Chondrocyte (in vitro differentiated cells): ENCODE results near the gene HAPSTR1. TPM values are rescaled to one million over a fixed set of nuclear protein-coding genes. Genes with fewer than 3 reads are reported as not detected.

Source experiments
- DNase-seq: peaks from one replicate; pipeline ENCODE4 v3.0.0; 2021; ENCODE audit warnings: mixed read lengths, low spot score
- H3K27ac Mint-ChIP-seq: one replicate; pipeline ENCODE4 v1.8.0; 2021; ENCODE audit warnings: mild to moderate bottlenecking, moderate library complexity, mixed read lengths; ENCODE audit not compliant: unreplicated experiment
- H3K27me3 Mint-ChIP-seq: 2 replicates; pipeline ENCODE4 v1.8.0; 2021; ENCODE audit warnings: low read depth, mixed read lengths
- H3K36me3 Mint-ChIP-seq: 2 replicates; pipeline ENCODE4 v1.8.0; 2021; ENCODE audit warnings: low read depth, mixed read lengths
- H3K4me1 Mint-ChIP-seq: 2 replicates; pipeline ENCODE4 v1.8.0; 2021; ENCODE audit warnings: low read depth, mild to moderate bottlenecking, mixed read lengths
- H3K4me3 Mint-ChIP-seq: one replicate; pipeline ENCODE4 v1.8.0; 2021; ENCODE audit warnings: mild to moderate bottlenecking, moderate library complexity, mixed read lengths; ENCODE audit not compliant: unreplicated experiment
- H3K9me3 Mint-ChIP-seq: 2 replicates; pipeline ENCODE4 v1.8.0; 2021; ENCODE audit warnings: low read depth, mixed read lengths
- total RNA-seq: library from RNA; stranded (reverse); gene quantifications from 3 replicates; pipeline ENCODE4 v1.2.1, GENCODE V29; 2021
- TF ChIP-seq, protein P1 (sequence below): fragments of 200-600 bp; sonication (generic); IDR thresholded peaks from 2 replicates; pipeline ENCODE4 v1.5.0; 2021; ENCODE audit warnings: antibody characterized with exemption, mild to moderate bottlenecking, moderate library complexity

Gene HAPSTR1
- total RNA-seq, 1 donor from 2014 or later: 82.5 TPM

DNA sequence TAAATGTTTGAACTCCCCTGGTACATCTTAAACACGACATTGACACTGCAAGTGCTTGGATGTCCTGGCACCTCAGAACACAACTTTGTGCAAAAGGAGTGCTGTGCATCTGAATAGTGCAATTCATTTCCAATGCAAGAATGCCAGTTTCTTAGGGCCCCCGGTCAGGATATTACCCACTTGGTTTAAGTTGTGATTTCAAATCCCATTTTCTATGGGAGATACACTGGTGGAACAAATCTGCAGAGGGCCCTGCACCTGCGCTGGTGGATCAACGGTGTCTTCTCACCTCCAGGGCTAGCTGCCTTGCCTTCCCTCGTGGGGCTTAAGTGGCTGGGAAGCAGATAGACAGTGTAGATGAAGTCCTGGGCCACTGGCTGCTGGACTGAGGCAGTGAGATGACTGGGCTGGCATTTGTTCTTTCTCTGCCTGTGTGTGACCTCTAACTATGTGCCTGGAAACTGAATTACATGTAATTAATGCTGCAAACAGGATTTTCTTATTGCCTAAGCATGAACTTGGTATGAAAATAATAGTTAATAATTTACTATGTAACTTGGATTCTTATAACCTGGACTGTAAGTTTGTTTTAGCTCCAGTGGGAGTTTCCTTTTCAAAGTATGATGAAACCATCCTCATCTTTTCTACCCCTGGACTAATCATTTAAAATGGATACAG is 20.9 kb downstream of the HAPSTR1 start:
- Mint-ChIP-seq H3K36me3 (peaks cover 21% of the 10 kb centered on the region), H3K9me3 (no peaks in the 10 kb centered on the region), H3K4me3 (no peak overlapping the region), H3K27me3 (no peaks in the 10 kb centered on the region), H3K27ac (peak overlapping the region; percentile 88), H3K4me1 (peaks cover 93% of the 10 kb centered on the region)
- TF ChIP-seq, protein P1, sequence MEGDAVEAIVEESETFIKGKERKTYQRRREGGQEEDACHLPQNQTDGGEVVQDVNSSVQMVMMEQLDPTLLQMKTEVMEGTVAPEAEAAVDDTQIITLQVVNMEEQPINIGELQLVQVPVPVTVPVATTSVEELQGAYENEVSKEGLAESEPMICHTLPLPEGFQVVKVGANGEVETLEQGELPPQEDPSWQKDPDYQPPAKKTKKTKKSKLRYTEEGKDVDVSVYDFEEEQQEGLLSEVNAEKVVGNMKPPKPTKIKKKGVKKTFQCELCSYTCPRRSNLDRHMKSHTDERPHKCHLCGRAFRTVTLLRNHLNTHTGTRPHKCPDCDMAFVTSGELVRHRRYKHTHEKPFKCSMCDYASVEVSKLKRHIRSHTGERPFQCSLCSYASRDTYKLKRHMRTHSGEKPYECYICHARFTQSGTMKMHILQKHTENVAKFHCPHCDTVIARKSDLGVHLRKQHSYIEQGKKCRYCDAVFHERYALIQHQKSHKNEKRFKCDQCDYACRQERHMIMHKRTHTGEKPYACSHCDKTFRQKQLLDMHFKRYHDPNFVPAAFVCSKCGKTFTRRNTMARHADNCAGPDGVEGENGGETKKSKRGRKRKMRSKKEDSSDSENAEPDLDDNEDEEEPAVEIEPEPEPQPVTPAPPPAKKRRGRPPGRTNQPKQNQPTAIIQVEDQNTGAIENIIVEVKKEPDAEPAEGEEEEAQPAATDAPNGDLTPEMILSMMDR: no peak
- DNase-seq: no peak

DNA sequence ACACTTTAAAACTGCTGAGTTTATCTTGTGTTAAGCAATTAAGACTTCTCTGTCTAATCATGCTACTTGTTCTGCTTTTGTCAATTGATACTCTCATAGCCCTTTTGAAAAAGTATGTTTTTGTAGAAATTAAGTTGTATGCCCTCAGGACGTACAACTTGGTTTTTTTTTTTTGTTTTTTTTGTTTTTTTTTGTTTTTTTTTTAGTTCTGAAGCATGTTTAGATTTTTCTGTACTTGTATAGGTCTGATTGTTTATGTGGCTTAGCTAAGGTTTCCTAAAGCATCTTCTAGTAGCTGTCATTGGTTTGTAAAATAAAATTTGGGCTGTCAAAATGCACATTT is 21.4 kb downstream of the HAPSTR1 start:
- Mint-ChIP-seq H3K27me3 (no peaks in the 10 kb centered on the region), H3K27ac (peak overlapping the region; percentile 88), H3K9me3 (no peaks in the 10 kb centered on the region), H3K36me3 (peaks cover 19% of the 10 kb centered on the region), H3K4me3 (no peak overlapping the region), H3K4me1 (peaks cover 93% of the 10 kb centered on the region)
- no peak for DNase-seq
- TF ChIP-seq, protein P1: no peak

DNA sequence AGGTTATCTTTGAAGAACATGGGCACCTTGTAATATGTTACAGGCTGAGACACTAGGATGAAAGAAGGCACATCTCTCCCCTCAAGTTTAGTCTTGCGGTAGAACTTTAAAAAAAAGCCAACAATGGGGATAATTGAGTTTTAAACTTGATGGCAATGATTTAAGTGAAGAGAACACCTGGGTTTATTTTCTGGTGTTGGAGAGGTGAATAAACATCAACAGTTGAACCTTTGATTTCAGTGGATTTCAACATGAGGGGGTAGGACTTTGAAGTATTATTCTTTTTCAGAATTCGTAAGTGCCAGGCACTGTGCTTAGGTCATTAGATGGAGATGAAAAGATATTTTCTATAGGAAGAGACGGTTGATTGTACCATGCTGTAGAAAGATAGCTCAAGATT is 22.3 kb downstream of the HAPSTR1 start:
- DNase-seq: no peak
- Mint-ChIP-seq H3K4me3 (no peak overlapping the region), H3K27me3 (no peaks in the 10 kb centered on the region), H3K4me1 (peaks cover 99% of the 10 kb centered on the region), H3K27ac (peak overlapping the region; percentile 88), H3K36me3 (peaks cover 19% of the 10 kb centered on the region), H3K9me3 (no peaks in the 10 kb centered on the region)
- TF ChIP-seq, protein P1: no peak

DNA sequence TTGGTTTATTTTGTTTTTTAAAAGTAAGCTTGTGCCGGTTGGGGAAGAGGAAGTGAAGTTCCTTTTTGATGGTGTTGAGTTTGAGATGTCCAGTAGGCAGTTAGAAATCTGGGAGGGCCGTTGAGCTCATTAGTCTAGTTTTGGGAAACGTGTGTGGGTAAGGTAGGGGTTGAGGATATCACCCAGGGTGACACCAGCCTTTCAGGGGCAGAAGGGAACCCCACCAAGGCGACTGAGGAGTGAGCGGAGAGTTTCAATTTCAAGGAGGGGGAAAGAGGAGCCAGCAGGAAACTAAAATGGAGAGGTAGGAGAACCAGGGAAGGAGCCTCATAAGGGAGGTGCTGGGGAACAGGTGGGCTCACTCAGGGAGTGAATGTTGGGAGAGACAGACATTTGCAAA is 22.7 kb downstream of the HAPSTR1 start:
- H3K4me3 Mint-ChIP-seq: no peak overlapping the region
- H3K4me1 Mint-ChIP-seq: peaks cover 99% of the 10 kb centered on the region
- no peaks in the 10 kb centered on the region for H3K27me3 Mint-ChIP-seq
- peak overlapping the region; percentile 88 for H3K27ac Mint-ChIP-seq
- TF ChIP-seq, protein P1: no peak
- H3K9me3 Mint-ChIP-seq: no peaks in the 10 kb centered on the region
- DNase-seq: no peak
- H3K36me3 Mint-ChIP-seq: peaks cover 17% of the 10 kb centered on the region

DNA sequence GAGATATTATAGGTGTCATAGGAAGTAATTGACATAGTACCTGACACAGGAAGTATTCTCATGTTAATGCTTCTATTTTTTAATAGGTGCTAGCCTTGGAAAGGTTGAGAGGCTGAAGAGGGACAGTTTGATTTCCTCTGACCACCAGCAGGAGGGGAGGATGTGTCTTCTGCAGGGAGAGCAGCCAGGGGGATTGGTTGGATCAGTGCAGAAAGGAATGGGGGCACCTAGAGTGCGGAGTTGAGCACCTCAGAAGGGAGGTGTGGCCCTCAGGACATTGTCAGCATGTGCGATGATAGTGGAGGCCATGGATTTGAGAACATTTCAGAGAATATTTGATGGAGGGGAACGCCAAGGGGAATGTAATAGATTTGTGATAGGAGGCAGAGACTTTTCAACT is 23.4 kb downstream of the HAPSTR1 start:
- Mint-ChIP-seq H3K27ac (peak overlapping the region; percentile 55), H3K36me3 (peaks cover 16% of the 10 kb centered on the region), H3K27me3 (no peaks in the 10 kb centered on the region), H3K4me3 (no peak overlapping the region), H3K9me3 (no peaks in the 10 kb centered on the region), H3K4me1 (peaks cover 95% of the 10 kb centered on the region)
- no peak for DNase-seq
- TF ChIP-seq, protein P1: no peak
